Measurements from ENCODE around the gene LDB2.

Gene LDB2

DNA sequence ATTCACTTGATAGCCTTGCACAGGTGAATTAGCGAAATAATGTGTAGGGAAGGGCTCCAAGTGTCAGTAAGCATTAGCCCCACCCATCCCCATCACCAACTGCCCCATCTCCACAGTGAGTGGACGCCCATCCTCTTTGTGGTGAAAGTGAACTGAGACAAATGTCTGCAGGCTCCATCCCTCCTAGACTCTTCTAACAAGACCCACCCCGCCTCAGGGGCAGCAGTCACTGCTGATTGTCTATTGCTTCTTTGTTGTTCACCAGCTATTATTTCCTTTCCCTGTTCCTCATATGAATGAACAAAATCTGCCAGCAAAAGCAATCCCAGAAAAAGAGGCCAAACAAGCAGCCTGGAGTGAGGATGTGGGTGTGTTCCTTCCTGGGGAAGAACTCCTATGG lies 96.4 kb downstream of the LDB2 start:
- DNase-seq (ENCODE audit: low spot score): no peak

DNA sequence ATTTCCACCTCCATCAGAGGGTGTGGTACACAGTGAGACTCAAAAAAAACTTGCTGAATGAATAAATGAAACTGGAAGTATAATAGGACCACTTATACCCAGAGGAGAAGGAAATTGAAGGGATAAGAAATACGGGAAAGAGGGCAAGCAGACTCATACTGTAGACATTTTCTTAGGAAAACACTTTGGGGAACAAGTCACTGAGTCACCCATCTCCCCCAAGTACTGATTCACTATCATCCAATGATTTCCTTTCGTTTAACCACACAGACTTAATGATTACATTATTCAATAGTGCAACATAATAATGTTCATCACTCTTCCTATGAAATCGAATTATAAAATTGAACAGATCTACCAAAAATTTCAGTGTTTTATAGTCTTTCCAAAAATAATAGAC lies 97.1 kb downstream of the LDB2 start:
- DNase-seq (ENCODE audit: low spot score): no peak

DNA sequence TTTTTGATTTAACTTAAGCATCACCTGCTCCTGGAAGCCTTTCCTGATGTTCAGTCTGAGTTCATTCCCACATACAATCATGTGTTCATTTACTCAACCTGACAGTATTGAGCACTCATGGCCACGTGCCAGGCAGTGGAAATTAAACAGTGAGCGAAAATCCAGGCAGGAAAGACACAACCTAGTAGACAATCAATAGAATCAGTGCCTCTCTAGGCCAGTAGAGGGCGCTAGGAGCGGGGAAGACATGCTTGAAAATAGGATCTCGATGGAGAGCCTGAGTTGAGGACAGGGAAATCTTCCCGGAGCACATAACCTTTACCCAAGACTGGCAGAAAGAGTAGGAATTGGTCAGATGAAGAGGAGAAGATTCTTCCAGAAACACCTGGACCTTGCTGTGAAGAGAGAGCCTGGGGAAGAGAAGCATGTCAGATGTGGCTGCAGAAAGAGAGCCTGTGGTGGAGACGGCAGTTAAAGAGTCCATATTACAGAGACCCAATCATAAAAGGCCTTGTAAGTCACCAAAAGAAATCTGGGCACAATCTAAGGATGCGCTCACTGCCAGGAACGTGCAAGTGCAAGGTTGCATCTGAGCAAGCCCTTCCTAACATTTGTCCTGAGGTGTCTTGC lies 103.5 kb downstream of the LDB2 start:
- peak; percentile 62 for DNase-seq (ENCODE audit: low spot score)

DNA sequence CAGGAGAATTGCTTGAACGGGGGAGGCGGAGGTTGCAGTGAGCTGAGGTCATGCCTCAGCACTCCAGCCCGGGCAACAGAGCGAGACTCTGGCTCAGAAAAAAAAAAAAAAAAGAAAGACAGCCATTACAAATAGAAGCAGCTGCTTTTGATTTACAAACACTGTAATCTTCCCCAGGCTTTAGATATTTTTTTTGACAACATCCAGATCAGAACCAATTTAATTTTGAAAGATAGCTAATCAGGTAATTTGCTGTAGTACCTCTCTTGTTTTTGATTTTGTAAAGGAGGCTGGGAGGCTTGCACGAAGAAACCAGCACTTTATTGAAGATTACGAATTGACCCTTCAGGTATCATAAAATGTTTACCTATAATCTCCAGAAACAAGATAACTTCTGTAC lies 107.0 kb downstream of the LDB2 start:
- no peak for DNase-seq (ENCODE audit: low spot score)

DNA sequence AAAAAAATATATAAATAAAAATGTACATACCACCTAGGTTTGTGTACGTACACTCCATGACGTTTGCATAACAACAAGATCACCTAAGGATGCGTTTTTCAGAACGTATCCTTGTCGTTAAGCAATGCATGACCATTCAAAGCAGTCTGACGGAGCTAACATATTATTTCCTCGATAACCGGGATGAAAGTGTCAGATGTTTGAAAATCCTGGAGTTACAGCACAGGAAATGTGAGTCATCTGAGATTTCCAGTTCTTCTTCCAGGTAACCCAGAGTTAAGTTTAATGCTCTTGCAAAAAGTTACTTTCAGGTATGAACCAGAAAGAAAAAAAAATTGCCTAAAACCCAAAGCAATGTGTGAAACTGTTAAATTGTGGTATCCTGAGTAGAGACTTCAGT lies 107.9 kb downstream of the LDB2 start:
- no peak for DNase-seq (ENCODE audit: low spot score)

DNA sequence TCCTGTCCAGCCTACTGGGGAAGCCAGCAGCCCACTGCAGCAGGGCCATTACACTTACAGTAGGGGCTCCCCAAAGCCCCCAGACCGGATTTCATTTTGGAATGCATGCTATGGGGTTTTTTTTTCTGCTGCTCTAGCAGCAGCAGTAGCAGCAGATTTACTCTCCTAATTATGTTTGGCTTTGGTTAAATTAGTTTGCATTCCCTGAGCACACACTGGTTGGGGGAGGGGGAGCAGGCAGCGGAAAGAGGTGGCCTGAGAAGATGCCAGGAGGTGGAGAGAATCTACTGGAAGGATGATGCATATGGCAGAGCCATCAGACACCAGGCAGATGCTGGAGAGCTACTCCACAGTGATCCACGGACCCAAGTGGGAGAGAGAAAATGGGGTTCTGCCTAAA lies 109.6 kb downstream of the LDB2 start:
- DNase-seq (ENCODE audit: low spot score): no peak

DNA sequence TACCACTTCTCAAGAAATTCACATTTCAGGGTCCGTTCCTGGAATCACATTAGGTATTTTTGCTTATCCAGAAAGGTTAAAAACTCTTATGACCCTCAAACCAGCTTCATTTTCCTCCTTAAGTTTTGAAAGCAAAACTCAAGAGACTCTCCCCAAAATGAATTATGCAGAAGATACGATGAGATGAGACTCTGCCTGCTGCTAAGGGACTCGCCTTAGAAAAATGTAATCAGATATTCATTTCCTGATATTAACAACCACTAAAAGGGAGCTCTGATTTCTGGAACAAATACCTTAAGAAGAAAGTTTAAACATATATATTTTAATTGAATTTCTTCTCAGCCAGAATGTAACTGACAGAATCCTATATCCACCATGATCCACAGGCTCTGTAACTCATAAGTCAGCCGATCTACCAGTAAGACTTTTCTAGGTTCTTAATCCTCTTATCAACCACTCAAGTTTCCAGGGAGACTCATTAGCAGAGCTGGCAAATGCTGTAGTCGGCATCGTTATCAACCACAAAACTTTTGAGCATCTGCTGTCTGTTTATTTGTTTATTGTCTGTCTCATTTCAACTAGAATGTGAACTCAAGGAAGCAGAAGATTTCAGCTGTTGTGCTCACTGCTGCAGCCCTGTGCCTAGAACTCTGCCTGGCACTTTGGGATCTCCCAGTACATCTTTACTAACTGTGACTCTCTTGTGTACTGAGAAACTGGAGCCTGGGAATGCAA lies 112.5 kb downstream of the LDB2 start:
- no peak for DNase-seq (ENCODE audit: low spot score)

DNA sequence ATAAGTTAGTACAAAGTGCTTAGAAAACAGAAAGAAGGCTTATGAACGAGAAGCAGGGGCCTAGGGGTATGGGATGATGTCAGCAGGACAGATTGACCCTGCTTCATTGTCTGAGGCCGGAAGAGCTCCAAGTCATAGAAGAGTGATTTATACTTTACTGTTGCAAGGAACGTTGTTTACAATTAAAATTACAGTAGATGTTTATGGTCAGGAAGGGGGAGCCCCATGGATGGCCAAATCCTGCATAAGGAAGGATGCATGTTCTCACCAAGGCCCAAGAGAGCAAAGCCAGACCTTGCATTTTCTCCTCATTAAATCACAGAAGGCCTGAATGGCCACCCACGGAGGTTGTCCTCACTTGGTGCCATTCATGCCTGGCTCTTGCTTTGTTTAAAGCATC lies 115.3 kb downstream of the LDB2 start:
- no peak for DNase-seq (ENCODE audit: low spot score)

DNA sequence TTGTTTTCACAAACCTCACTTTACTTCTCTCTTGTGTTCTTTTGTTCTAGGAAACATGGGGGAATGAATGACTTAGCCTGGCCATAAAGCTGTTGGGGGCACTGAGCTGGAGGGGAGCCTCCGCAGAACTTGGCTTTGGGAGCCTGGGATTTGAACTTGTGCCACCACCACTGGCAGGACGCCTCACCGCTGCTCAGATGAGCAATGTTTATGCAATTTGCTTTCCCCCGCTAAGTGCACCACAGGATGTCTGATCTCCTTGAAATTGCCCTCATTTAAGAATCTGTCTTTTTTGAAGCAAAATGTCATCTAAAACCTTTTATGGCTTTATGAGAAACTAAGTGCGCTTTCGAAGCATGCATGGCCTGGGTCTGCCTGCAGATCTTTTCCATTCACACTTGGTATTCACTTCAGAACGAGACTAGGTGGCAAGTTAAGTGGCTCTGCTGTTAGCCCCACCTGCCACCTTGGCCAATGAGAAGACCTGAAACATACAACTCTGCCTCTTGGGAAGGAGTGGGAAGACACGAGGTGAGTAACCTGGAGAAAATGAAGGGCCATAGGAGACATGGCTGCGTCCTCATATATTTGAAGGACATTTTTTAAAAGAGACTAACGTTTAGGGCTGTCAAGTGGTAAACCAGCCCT lies 119.3 kb downstream of the LDB2 start:
- no peak for DNase-seq (ENCODE audit: low spot score)

DNA sequence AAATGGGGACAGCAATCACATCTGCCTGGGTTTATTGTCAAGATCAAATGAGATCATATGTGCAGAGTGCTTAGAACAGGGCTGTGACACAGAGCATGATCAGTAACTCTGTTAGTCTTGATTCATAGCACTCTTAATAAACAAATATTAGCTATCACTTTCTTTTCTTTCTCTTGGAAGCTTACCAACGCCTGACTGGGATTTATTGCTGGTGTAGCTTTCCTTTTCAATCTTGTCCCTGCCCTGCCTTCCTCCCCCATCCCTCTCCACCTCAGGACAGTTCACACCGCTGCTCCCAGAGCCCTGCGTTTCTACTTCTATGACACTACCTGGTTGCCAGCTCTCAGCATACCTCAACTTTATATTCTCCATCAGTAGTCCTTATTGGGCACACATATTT lies 120.7 kb downstream of the LDB2 start:
- no peak for DNase-seq (ENCODE audit: low spot score)

DNA sequence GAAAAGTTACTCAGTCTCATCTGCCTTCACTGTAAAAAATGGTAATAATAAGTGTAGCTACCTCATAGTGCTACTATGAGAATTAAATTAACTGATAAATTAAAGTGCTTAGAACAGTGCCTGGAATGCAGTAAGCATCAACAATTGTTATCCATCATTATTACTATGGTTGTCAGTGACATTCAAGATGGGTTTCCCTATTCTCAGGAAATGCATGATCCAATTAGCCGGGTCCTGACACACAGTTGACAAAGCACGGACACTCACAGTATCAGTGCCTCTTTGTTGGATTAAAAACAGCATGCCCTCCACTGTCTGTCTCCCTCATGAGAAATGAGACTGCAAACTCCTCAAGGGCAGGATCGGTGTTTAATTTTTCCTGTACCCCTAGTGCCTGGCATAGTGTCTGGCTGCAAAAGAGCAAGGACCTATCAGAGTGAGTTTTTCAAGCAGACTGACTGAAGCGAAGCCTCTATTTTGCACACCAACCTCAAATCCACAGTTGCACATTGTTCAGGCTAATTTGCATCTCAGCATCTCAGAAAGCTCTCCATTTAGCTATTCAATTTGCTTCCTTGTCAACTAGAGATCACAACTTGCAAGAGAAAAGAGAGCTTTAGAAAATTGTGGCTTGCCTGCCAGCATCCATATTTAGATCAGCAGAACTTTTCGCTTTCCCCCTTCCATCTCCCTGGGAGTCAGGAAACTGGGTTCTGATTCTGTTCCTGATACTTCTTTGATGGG lies 122.9 kb downstream of the LDB2 start:
- no peak for DNase-seq (ENCODE audit: low spot score)

DNA sequence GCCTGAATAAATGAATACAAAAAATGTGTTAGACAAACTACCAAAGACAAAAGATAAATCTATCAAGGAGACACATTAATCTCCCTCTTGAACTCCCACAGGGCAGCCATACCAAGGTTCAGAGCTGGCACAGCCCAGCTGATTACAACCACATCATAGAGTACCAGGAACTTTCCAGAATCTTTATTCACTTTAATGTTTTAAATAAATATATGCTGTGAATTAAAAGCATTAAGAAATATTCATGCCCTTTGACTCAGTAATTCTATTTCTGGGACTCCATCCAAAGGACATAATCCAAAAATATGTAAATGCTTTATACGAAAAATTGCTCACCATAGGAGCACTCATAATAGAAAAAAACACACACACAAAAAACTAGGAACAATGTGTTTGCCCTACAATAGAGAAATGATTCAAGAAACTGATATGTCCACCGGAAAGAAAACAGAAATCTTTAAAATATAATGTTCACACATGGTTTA lies 126.0 kb downstream of the LDB2 start:
- DNase-seq (ENCODE audit: low spot score): no peak

DNA sequence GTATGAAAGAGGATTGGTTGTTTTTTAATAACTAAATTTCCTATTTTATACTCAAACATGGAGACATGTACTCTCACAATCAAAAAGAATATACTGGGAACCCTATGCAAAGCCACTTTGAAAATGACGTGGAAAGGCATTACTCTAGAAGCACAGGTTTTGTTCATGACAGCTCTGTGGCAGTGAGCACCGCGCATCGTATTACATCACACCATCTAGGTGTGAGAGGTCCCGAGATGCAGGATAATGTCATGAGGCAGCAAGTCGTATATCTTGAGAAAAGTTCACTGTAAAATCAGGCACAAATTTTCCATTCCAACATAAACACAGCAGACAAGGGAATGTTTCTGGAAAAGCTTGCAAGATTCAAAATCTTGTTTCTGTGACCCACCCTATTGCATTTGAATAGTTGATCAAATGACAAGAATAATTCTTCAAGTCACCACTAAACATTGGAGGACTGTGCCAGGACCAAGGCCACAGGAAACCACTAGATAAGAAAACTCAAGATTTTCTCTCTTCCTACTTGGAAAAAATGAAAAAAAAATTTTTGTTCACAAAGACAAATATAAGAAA lies 127.6 kb downstream of the LDB2 start:
- no peak for DNase-seq (ENCODE audit: low spot score)

DNA sequence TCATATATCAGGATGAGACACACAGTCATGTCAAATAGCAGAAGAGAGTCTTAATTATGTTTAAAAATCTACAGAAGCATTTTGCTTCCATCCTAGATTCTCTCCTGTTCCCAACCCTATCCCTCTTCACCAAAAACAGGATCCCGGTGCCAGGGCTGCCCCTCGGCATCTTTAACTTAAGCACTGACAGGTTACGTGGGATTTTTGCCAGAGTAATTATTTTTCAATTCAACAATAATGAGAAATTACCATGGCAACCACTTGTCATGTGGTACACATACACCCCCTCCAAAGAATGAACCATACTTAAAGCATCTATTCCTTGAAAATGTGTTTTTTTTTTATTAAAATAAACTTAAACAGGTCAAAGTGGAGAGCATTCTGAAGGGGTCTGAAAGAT lies 130.6 kb downstream of the LDB2 start:
- DNase-seq (ENCODE audit: low spot score): no peak

DNA sequence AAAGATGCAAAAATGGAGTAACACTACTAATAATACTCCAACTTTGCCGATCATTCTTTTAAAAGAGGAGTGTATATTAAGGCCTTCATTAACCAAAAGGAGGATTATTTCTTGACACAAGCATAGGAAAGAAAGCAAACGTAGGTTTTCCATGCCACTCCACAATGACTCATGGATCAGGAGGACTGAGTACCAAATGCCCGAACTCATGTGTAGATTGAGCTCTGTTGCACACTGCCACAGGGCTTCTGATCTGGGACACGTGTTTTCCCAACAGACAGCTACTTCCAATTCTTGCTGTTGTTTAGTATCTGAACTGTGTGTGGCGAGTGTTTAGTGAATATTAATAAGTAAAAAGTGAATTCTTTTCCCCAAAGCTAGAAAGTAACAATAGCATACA lies 131.2 kb downstream of the LDB2 start:
- no peak for DNase-seq (ENCODE audit: low spot score)

DNA sequence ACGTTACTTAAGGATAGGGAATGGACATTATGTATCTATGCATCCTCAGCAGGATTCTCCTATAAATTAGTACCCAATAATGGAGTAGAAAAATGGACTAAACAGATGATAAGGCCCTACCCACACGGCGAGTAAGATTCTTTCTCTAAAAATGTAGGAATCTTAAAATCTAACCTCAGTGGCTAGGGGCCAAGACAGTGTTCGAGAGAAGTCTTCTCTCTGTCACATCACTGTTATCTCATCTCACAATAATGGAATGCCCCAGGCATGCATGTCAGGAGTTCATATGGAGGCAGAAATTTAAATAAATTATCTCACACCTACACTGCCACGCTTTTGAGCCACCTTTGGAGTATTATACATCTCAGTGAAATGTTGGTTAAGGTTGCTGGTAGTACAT lies 132.9 kb downstream of the LDB2 start:
- DNase-seq (ENCODE audit: low spot score): no peak

DNA sequence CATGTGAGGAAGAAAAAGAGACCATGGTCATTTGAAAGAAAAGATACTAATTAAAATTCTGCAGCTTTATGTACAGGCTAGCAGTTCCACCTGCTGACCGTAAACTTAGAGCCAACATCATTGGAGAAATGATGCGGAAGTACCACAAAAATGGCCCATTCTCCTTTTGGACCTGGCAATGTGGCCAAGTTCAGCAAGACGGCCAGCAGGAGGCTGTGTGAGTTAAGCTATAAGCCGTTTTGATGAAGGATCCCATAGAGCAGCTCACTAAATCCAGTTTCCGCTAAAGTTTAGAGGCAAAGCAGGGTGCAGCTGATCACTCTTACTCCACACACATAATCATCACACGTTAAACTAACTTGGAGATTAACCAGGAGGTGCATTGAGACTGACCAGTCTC lies 133.8 kb downstream of the LDB2 start:
- DNase-seq (ENCODE audit: low spot score): no peak

DNA sequence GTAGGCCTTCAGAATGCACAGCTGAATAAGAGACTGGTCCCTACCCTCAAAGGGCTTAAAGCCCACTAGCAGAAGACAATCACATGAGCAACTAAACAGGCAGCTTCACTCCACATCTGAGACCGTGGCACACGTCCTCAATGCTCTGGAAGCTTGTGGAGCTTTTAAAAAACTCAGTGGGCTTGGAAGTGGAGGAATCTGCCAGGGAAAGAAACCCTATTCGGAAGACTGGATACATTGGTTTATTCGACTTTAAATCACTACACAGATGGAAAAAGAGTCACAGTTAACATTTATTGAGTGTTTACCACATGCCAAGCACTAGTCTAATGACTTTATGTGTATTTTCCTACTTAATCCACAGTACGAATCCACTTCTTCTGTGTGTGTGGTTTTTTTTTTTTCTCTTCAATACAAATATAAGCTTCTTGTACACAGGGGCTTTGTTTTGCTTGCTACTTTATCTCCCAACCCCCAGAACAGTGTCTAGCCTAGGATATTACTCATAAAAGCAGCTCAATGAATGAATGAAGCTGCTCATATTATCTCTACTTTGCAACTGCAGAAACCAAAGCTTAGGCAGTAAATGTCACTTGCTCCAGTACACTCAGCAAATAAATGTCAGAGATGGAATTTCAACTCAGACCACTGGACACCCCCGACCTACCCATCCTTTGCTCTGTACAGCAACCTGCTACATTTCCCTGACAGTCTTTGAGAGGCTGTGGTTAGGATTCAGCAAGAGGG lies 137.7 kb downstream of the LDB2 start:
- DNase-seq (ENCODE audit: low spot score): no peak

DNA sequence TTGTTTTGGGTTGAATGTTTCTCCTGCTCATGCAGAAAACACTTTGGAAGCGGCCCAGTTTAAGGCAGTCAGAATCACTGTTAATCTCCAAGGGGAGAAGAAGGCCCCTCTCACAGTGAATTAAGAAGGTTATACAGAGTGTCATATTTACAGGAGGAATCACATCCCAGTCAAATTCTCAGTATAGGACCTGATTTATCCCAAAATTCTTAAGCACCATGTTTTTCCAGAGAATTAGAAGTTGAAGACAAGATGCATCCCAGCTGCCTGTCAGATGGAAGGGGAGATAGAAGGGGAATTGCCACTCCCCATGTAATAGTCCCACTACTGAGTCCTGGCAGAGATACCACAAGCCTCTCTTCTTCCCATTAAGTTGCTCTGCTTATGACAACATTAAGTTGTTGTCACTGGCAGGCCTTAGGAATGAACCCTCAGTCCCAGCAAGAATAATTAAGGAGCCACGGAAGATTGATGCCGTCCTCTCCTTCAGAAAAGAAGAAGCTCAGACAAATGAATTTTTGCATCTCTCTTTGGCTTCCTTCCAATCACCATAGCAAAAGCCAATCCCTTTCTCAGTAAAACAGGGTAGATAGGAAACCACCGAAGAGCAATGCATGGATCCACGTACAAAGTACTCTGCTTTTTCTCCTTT lies 138.4 kb downstream of the LDB2 start:
- no peak for DNase-seq (ENCODE audit: low spot score)

DNA sequence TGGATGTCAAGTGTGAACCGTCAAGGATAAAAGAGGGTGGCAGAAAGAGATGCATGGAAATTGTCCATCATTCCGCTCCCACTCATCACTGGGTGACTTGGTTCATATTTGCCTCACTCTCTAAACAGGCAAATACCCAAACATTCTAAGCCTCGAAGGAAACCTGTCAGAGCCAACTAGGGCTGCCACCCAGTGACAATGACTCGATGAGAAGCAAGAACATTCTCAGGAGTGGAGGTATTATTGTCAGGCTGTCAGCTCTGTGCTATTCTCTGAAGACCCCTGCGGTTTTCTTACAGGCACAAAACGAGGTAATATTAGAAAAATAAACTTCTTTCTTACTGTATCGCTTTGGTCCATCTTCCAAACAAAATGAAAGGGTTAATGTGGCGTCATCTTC lies 139.6 kb downstream of the LDB2 start:
- DNase-seq (ENCODE audit: low spot score): no peak

DNA sequence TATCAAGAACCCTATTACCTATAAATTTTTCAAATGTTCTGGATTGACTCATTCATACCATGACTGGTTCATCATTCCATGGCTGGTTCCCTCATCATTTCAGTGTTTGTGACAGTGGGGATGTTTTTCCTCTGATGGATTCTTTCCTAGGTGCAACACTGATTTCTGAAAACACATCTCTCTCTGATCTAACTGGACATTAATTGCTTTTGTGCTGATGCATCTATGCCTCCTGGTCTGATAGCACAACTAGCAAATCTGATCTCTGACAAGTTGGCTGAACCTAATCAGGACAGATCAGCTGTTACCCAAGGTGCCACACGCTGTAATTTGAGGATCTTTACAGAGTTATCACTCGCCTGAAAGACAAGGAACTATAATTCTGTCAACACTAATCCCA lies 140.2 kb downstream of the LDB2 start:
- DNase-seq (ENCODE audit: low spot score): no peak
